GM21423 (cell line): ENCODE results near the gene NAA30.
"Not testable (repeated sequence)": the region's sequence is repeated elsewhere in the genome, so short reads cannot be mapped to it uniquely, and the experiment has no call there.

ENCODE experiments used
- ATAC-seq: cut with Tn5 transposase; IDR thresholded peaks from one replicate; pipeline ENCODE4 v1.9.1; 2021; ENCODE audit warnings: mild to moderate bottlenecking, moderate library complexity; ENCODE audit not compliant: unreplicated experiment

Gene NAA30

DNA sequence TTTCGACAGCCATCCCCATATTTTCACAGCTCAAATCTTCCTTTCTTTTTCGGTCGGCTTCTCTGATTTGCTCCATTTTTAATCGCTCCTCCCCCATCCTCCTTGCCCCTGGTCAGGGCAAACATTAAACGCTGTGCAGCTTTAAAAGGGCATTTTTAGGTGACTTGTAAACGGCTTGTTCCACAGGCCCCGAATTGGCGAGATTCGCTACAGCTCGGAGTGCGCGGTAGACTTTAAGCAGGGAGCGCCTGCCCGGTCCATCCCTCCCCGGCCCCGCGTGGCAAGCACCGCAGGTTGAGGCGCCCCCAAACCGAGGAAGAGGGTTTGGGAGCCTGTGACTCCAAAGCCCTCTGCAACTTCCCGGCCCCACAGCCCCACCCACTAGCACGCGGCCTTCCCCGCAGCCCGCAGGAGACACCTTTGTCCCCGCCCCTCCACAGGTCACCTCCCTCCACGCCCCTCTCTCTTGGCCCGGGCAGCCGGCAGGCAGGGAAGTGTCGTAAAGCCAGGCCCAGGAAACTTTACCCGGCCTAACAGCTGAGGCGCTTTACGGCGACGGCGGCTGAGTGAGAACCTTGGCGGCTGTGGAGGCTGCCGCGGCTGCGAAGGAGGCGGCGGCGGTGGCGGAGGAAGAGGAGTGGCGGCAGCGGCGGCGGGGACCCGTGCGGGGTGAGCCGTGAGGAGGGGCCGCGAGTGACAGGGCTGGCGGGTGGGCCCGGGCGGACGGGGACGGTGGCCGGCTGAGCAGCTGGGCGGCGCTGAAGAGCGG lies at the start of gene NAA30:
Gene NAA30 (plus strand): TSS at position 550 of the 769 bp plus-strand sequence. CDS start 372 bp downstream, outside the sequence.
- peak; percentile 79 for ATAC-seq

DNA sequence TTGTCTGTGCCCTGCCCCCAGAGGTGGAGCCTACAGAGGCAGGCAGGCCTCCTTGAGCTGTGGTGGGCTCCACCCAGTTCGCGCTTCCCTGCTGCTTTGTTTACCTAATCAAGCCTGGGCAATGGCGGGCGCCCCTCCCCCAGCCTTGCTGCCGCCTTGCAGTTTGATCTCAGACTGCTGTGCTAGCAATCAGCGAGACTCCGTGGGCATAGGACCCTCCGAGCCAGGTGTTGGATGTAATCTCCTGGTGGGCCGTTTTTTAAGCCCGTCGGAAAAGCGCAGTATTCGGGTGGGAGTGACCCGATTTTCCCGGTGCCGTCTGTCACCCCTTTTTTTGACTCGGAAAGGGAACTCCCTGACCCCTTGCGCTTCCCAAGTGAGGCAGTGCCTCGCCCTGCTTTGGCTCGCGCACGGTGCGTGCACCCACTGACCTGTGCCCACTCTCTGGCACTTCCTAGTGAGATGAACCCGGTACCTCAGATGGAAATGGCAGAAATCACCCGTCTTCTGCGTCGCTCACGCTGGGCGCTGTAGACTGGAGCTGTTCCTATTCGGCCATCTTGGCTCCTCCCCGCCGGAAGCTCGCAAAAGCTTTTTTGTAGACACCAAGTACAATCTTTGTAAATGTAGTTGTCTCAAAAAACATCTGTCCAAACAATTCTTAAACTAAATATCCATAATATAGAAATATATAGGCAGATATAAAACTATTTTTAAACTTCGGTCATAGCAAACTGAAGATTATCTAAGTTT lies 46.7 kb upstream of the NAA30 start:
- ATAC-seq = not testable (repeated sequence)

DNA sequence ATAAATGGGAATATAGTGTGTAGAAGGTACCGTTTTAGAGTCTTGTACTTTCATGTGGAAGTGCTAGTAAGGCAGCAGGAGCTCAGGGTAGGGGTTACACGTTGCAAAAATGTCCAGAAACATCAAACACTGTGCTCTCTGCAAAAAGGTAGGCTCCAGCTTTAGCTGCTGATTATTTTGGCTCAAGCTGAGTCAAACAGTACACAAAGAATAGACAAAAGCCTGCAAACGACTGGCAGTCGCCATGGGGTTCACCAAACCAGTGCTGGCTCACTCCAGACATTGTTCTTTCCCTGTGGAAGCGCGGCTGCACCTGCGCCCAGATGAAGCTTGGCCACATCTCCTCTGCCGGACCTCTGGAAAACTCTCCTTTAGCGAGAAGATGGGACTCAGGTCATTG lies 45.3 kb upstream of the NAA30 start:
- ATAC-seq = no peak

DNA sequence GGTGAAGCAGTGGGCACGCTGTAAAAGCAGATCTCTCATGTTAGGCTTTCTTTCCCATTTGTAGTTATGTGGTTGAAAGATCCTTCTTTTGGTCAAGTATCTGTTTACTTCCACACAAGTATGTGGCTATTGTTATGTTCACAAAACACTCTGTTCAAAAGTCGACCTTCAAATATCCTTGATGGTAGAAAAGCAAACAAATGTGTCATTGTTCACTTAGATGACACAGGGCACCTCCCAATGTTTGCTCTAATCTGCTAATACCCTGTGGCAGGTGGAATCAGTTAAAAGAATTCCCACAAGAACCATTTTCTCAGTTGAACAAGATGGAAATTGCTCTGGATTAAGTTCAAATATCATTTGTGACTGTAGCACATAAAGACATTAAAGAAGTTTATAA lies 43.6 kb upstream of the NAA30 start:
- no peak for ATAC-seq

DNA sequence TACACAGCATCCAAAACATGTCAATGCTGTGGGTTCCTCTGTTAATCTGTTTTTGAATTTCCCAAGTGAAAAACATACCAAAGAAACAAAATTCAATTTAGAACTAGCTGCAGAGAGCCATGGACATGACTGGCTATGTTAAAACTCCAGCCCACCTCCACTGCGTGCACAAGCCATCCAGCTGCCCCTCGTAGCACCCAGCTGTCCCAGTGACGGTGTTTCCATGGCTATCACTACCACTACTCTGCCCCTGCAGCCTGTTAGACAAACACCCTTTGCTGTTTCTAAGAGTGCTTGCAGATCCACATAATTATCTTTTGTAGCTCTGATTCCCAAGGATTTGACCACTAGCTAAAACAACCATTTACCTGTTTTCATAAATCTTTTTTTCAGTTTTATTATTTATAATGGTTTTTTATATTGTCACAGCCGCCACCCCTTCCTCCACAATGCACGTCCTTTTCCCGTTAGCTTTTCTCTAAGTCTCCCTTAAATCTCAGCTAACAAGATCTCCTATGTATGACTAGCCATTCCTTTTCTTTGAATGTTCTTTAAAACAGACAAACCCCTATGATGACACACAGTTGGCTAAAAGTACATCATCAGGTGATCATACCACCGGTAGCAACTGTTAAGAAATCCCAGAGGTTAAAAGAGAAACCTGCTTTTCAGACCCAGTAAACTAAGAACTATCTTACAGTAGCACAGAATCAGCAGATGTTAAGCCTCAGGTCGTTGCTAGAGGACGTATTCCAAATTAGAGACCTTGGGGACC lies 37.8 kb upstream of the NAA30 start:
- no peak for ATAC-seq

DNA sequence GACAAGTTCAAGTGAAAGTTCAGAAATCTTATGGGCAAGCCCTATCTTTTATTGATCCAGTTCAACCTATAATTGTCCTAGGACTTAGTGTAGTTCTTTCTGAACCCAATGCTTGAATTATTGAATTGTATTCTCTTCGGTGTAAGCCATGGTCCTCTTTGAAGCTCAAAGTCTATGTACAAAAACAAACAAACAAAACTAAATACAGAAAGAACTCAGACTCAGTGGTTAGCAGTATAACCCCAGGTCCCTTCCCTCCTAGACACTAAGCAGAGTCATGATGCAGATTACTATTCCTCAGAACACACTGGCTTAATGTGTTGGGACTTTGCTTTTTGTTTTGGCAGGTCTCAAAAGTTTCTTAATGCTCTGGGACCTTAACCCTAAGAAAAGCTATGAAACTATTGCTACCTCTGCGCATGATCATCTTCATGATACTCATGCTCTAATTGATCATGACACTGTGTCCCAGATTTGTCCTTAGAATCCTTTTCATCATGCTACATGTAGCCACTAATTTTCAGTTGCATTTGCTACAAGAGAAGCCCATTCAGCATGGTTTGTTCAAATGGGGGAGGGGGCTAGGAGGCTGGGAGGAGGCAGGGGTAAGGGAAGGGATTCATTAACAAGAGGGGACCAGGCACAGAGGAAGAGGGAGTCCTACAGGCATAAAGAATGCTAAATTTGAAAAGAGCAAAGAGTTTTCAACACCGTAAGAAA lies 35.1 kb upstream of the NAA30 start:
- ATAC-seq = no peak

DNA sequence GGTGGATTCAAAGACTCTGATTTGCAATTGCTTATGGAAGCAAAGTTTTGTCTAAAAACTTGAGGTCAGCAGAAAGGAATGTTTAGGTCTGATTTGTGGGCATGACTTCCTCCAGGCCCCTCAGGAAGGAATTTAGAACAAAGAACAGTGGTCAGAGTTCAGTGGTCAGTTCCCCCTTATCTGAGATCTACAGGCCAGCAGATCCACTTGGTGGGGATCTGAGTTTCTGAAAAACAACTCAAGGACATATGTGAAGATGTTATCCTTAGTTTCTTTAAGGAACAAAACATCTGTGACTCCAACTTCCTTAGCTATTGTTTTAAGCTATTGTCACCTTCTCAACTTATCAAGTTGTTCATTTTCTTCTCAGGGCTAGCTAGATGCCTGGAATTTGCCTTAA lies 28.0 kb upstream of the NAA30 start:
- ATAC-seq = no peak

DNA sequence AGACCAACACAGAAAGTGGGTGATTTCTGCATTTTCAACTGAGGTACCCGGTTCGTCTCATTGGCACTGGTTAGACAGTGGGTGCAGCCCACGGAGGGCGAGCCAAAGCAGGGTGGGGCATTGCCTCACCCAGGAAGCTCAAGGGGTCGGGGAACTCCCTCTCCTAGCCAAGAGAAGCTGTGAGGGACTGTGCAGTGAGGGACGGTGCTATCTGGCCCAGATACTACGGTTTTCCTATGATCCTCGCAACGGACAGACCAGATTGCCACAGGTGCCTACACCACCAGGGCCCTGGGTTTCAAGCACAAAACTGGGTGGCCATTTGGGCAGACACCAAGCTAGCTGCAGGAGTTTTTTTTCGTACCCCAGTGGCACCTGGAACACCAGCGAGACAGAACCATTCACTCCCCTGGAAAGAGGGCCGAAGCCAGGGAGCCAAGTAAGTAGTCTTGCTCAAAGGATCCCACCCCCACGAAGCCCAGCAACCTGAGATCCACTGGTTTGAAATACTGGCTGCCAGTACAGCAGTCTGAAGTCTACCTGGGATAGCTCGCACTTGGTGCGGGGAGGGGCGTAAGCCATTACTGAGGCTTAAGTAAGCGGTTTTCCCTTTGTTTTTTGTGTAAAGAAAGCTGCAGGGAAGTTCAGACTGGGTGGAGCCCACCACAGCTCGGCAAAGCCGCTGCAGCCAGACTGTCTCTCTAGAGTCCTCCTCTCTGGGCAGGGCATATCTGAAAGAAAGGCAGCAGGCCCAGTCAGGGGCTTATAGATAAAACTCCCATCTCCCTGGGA lies 25.5 kb upstream of the NAA30 start:
- ATAC-seq = no peak

DNA sequence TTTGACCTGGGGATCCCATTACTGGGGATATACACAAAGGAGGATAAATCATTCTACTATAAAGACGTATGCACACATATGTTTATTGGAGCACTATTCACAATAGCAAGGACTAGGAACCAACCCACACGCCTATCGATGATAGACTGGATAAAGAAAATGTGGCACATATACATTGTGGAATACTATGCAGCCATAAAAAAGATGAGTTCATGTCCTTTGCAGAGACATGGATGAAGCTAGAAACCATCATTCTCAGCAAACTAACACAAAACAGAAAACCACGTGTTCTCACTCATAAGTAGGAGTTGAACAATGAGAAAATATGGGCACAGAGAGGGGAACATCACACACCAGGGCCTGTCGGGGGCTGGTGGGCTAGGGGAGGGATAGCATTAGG lies 20.2 kb upstream of the NAA30 start:
- ATAC-seq = not testable (repeated sequence)

DNA sequence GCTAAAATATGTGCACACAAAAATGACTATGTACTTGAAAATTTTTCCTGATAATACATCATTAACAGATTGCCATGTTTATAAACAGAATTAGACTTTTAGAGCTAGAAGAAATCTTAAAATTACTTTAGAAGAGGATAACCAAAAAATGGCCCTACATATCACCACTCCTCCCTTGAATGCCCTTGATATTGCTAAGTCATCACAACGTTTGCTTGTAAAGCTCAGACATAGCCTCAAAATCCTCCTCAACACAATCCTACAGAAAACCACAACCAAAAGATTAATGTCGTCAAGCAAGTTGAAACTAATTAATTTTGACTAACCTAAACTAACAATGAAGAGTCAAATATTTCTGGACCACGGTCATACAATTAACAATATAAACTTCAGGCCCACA lies 19.4 kb upstream of the NAA30 start:
- no peak for ATAC-seq

DNA sequence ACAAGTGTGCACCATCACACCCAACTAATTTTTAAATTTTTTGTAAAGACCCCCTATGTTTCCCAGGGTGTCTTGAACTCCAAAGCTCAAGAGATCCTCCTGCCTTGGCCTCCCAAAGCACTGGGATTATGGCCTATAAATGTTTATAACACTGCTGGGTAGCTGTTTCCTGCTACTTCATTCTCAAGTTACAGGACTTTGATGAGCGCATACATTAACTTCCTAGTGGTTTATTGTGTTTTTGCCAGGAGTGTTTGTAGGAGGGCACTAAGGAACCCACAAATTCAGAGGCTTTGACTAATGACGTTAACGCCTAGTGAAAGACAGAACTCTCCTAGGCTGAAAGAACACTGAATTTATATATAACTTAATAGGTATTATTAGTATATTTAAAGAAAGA lies 15.2 kb upstream of the NAA30 start:
- ATAC-seq = no peak

DNA sequence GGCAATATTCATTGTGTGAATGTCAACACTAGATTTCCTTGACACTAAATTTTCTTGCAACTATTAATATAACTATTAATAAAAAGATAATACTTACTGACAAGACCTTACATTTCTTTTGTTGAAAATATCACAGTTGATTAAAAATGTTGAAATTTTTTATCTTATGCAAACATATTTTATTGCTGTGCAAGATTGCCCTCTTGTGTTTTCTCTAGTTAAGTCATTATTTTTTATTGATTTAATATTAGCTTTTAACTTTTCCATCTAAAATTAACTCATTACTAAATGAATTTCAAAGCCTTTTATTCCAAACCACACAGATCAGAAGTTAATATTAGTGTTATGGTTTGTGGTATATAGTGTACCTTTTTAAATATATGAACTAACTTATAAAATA lies 11.7 kb upstream of the NAA30 start:
- no peak for ATAC-seq

DNA sequence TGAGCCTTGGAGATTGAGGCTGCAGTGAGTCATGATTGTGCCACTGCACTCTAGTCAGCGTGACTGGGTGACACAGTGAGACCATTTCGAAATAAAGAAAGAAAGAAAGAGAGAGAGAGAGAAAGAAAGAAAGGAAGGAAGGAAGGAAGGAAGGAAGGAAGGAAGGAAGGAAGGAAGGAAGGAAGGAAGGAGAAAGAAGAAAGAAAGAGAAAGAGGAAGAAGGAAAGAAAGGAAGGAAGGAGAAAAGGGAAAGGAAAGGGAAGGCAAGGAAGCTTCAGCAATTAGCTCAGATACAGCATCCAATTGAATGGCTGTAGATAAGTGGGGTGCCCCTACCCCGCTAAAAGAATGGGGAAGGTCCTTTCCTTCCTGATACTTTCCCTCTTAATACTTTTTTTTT lies 9.5 kb upstream of the NAA30 start:
- ATAC-seq = no peak

DNA sequence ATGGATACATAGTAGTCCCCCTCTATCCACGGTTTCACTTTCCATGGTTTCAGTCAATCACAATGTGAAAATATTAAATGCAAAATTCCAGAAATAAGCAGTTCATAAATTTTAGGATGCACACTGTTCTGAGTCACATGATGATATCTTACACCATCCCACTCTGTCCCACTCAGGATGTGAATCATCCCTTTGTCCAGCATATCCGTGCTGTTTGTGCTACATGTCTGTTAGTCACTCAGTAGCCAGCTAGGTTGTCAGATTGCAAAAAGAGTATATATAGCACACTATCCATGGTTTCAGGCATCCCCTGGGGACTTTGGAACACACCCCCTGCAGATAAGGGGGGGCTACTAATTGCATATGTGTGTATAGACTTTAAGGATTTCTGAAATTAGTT lies 8.1 kb upstream of the NAA30 start:
- no peak for ATAC-seq

DNA sequence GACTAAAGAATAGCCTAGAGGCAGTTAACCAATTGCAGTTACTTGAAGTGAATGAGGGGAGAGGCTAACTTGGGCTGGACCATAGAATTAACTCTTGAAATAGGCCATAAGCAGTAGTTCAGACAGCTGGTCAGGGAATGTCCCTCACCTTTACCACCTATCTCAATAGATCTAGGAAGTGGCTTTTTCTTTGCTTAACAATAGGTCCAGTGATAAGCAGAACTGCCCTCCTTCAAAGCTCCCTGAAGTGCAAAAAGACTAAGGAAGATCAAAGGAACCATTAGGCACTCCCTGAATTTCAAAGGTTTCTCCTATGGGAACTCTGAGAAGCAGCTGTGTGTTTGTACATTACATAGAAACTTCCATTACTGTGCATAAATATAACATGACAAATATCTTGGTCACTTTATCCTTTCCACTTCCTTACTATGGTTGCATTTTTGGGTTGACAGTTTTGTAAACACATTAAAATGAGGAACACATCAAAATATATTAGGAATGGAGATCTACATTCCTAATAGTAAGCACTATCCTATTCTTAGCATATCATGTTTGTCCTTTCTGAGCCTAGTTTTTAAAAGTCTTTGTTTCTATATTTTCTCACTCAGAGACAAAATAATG lies 7.2 kb upstream of the NAA30 start:
- no peak for ATAC-seq

DNA sequence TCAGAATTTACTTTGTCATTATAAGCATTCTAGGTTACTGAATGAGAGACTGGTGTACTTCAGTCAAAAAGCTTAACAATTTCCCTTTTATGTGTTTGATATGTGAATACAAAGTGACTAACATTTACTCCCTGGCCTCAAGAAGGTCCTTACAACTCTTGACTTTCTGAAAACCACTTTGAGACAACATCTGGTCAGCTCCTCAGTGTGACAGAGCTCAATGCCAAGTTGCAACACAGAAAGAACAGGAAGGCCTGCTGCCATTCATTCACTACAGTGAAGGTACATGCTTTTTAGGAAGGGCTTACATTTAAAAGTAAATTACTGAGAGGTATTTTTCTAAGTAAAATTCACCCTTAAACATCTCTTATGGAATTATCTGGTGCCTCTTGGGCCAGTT lies 2.3 kb upstream of the NAA30 start:
- ATAC-seq = no peak

DNA sequence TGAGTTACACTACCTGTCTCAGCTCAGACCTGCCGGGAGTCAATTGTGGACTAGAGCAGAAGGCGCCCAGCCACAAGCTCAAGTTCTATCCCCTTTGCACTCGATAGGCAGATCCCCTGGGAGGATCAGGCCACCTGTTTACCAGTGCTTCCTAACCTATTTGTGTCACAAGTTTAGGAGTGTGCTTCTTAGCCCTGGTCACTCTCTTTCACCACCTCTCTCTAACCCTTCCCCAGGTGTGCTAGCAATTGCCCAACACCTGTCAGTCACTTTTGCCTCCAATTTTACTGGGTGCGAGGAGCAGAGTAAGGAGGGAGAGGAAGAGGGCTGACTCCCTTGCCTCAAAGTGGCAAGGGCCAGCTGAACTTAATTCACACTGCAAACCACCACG lies 745 bp upstream of the NAA30 start:
- no peak for ATAC-seq

DNA sequence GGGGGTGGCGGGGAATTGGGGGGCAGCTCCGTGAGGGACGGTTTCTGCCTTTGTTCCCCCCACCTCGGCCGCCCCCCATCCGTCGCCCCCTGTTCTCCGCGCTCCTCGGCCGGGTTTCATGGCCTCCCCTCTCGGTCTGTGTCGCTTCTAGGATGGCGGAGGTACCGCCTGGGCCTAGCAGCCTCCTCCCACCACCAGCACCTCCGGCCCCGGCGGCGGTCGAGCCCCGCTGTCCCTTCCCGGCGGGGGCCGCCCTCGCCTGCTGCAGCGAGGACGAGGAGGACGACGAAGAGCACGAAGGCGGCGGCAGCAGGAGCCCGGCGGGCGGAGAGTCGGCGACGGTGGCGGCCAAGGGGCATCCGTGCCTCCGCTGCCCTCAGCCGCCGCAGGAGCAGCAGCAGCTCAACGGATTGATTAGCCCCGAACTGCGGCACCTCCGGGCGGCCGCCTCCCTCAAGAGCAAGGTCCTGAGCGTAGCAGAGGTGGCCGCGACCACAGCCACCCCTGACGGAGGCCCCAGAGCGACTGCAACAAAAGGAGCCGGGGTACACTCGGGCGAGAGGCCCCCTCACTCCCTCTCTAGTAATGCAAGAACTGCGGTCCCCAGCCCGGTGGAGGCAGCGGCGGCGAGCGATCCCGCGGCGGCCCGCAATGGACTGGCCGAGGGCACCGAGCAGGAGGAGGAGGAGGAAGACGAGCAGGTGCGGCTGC lies 575 bp downstream of the NAA30 start:
- ATAC-seq = peak; percentile 33

DNA sequence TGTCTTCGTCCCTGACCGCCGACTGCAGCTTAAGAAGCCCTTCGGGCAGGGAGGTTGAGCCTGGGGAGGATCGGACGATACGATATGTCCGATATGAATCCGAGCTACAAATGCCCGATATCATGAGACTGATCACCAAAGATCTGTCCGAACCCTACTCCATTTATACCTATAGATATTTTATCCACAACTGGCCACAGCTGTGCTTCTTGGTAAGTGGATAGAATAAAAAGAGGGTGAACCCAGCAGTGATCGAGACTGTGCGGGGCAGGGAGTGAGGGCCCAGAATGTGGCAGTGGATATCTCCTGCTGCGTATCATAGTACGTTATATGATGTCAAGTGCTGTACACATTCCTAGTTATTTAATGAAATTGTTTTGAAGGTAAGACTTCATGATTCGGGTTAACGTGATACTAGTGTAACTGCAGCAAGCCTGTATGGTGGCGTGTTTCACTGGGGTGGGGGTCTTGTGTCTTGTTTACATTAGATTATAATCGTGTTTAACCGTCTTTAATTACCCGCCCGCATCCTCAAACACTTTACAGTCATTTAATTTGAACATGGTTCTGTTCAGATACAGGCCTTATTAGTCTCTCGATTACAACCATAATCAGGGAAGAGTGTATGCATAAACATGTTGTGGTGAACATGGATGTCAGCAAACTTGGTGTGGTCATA lies 1.3 kb downstream of the NAA30 start:
- no peak for ATAC-seq
